Activated CD8-positive, alpha-beta T cell treated with anti-CD3 and anti-CD28 coated beads for 36 hours (primary cell): ENCODE measurements around the gene URB1. TPM values are rescaled to one million over a fixed set of nuclear protein-coding genes. Genes with fewer than 3 reads are reported as not detected.

Experiments used
- ATAC-seq: fragments of 200-7000 bp; cut with Tn5 transposase; one replicate; pipeline ENCODE4 v1.10.0; 2021; ENCODE audit warnings: mild to moderate bottlenecking, moderate library complexity
- CTCF ChIA-PET: fragments of 350-600 bp; sonication (Branson Sonifier 250); formaldehyde crosslinking; loops from one replicate; lab custom pipeline; 2021; ENCODE audit warnings: antibody characterized with exemption; lab: Charles Lee
- POLR2A ChIA-PET: fragments of 350-600 bp; sonication (Branson Sonifier 250); formaldehyde crosslinking; loops from one replicate; lab custom pipeline; 2021; ENCODE audit warnings: antibody characterized with exemption; lab: Charles Lee
- DNase-seq: peaks from one replicate; pipeline ENCODE4 v3.0.0-alpha.2; 2020
- H3K27ac Mint-ChIP-seq: one replicate; pipeline ENCODE4 v1.8.0; 2021; ENCODE audit warnings: mild to moderate bottlenecking, mixed read lengths
- H3K27me3 Mint-ChIP-seq: one replicate; pipeline ENCODE4 v1.8.0; 2021; ENCODE audit warnings: mixed read lengths
- H3K36me3 Mint-ChIP-seq: one replicate; pipeline ENCODE4 v1.8.0; 2021; ENCODE audit warnings: low read depth, mixed read lengths
- H3K4me1 Mint-ChIP-seq: one replicate; pipeline ENCODE4 v1.8.0; 2021; ENCODE audit warnings: low read depth, mixed read lengths
- H3K4me3 Mint-ChIP-seq: one replicate; pipeline ENCODE4 v1.8.0; 2021; ENCODE audit warnings: mild to moderate bottlenecking, moderate library complexity, mixed read lengths
- H3K9me3 Mint-ChIP-seq: one replicate; pipeline ENCODE4 v1.8.0; 2021; ENCODE audit warnings: mixed read lengths
- CTCF ChIP-seq: fragments of 200-600 bp; IDR thresholded peaks from one replicate; pipeline ENCODE4 v1.8.0; 2022; ENCODE audit warnings: antibody characterized with exemption, mild to moderate bottlenecking
- intact Hi-C: fragments of 100-400 bp; cut with micrococcal nuclease; formaldehyde crosslinking; loops from one replicate; pipeline ENCODE4 v1.10.0; 2022
- total RNA-seq, 2 experiments: library from RNA; stranded (reverse); gene quantifications; one replicate each; pipeline ENCODE4 v1.2.3, GENCODE V29; 2021

URB1 gene
- total RNA-seq, 2 experiments from 2014 or later: 30.9 to 31.8 TPM

GRCh38 chr21:32320059-32320458 lies 72.8 kb downstream of the URB1 start:
- no peak overlapping the region for H3K4me3 Mint-ChIP-seq
- POLR2A ChIA-PET: no interaction called here

GRCh38 chr21:32319012-32319411 lies 73.8 kb downstream of the URB1 start:
- ChIA-PET CTCF (interaction anchor here (0.6 kb wide), 1 partner anchor 110 kb away, joined by 5 read pairs; no protein-coding TSS in a partner anchor), POLR2A (no interaction called here)
- no peak for DNase-seq
- Mint-ChIP-seq H3K4me1 (no peaks in the 10 kb centered on the region), H3K27ac (no peak overlapping the region), H3K27me3 (no peaks in the 10 kb centered on the region), H3K4me3 (no peak overlapping the region), H3K36me3 (peaks cover 51% of the 10 kb centered on the region), H3K9me3 (no peaks in the 10 kb centered on the region)
- intact Hi-C loops: no loop called here
- no peak for ATAC-seq
- TF ChIP-seq CTCF: no peak

More at GRCh38 chr21:32320059-32320458, 72.8 kb downstream of the URB1 start:
- Mint-ChIP-seq H3K27me3 (no peaks in the 10 kb centered on the region), H3K36me3 (peaks cover 60% of the 10 kb centered on the region), H3K27ac (no peak overlapping the region), H3K4me1 (no peaks in the 10 kb centered on the region), H3K9me3 (no peaks in the 10 kb centered on the region)
- DNase-seq: no peak
- no peak for ATAC-seq
- intact Hi-C loops: no loop called here
- no peak for TF ChIP-seq CTCF
- CTCF ChIA-PET: no interaction called here

- Mint-ChIP-seq H3K27ac (no peak overlapping the region), H3K9me3 (no peaks in the 10 kb centered on the region), H3K4me3 (no peak overlapping the region), H3K36me3 (peaks cover 42% of the 10 kb centered on the region), H3K4me1 (no peaks in the 10 kb centered on the region), H3K27me3 (no peaks in the 10 kb centered on the region)
- TF ChIP-seq CTCF: no peak
- intact Hi-C loops: no loop called here
- DNase-seq (no peak), ATAC-seq (no peak)
- ChIA-PET CTCF (interaction anchor here (1.0 kb wide), 1 partner anchor 9 kb away, joined by 3 read pairs; no protein-coding TSS in a partner anchor), POLR2A (no interaction called here)
Measured at GRCh38 chr21:32317726-32318125, 75.1 kb downstream of the URB1 start.

- peaks cover 45% of the 10 kb centered on the region for H3K36me3 Mint-ChIP-seq
- no peak for DNase-seq
- POLR2A ChIA-PET: no interaction called here
Measured at GRCh38 chr21:32316361-32317215, 76.2 kb downstream of the URB1 start.

More at GRCh38 chr21:32316361-32317215, 76.2 kb downstream of the URB1 start:
- no peak for ATAC-seq
- Mint-ChIP-seq H3K27ac (no peak overlapping the region), H3K9me3 (no peaks in the 10 kb centered on the region), H3K4me3 (no peak overlapping the region), H3K4me1 (peaks cover 6% of the 10 kb centered on the region), H3K27me3 (no peaks in the 10 kb centered on the region)
- CTCF ChIA-PET: no interaction called here
- no peak for TF ChIP-seq CTCF
- intact Hi-C loops: no loop called here
